Fibroblast of lung (primary cell): ENCODE data around the gene HSF4.

Source experiments
- EZH2 ChIP-seq: IDR thresholded peaks from 2 replicates; pipeline ENCODE4 v1.5.1; 2012; ENCODE audit warnings: low read length, control low read depth, mild to moderate bottlenecking; ENCODE audit errors: missing control alignments
- TF ChIP-seq, protein P1 (sequence below), 2 donors: IDR thresholded peaks in 1 of 2; conservative IDR thresholded peaks in 1 of 2; 1 replicate in 1 of 2; 2 replicates in 1 of 2; pipeline ENCODE4 v1.5.1; 2011 to 2012; ENCODE audit warnings: low read length in 2 of 2, control low read depth in 1 of 2, inconsistent platforms in 1 of 2, low read depth in 1 of 2, mild to moderate bottlenecking in 1 of 2

DNA sequence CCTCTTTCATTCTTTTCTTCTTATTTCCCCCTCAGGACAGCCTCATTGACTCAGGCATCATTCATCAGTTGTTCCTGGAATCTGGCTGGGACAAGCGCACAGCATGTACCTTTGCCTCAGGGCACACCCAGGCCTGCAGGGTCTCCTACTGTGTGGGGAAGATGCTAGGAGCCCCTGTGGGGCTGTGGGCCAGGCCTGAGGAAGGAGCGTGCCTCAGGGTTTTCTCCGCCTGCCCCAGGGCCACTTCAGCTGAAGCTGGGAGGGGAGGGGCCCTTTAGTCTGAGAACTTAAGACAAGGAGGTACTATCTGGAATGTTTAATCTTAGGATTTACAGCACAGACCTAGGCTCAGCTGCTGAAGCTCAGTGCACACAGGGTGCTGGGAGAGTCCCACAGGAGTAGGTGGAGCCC, 42.3 kb downstream of the HSF4 start:
- TF ChIP-seq, protein P1, sequence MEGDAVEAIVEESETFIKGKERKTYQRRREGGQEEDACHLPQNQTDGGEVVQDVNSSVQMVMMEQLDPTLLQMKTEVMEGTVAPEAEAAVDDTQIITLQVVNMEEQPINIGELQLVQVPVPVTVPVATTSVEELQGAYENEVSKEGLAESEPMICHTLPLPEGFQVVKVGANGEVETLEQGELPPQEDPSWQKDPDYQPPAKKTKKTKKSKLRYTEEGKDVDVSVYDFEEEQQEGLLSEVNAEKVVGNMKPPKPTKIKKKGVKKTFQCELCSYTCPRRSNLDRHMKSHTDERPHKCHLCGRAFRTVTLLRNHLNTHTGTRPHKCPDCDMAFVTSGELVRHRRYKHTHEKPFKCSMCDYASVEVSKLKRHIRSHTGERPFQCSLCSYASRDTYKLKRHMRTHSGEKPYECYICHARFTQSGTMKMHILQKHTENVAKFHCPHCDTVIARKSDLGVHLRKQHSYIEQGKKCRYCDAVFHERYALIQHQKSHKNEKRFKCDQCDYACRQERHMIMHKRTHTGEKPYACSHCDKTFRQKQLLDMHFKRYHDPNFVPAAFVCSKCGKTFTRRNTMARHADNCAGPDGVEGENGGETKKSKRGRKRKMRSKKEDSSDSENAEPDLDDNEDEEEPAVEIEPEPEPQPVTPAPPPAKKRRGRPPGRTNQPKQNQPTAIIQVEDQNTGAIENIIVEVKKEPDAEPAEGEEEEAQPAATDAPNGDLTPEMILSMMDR (conservative IDR thresholded peaks at IDR 0.05 in 1 of 2, IDR thresholded peaks at IDR 0.05 in 1 of 2; ENCODE audit: low read depth in 1 of 2, low read length in 2 of 2), result no peak
- no peak for TF ChIP-seq EZH2
